ENCODE results near the gene TSPAN18. TPM values are rescaled to one million over a fixed set of nuclear protein-coding genes. Genes with fewer than 3 reads are reported as not detected.

Gene TSPAN18
- total and polyA plus RNA-seq, 8 donors: 2.1 to 60.3 (median 11.0) TPM

DNA sequence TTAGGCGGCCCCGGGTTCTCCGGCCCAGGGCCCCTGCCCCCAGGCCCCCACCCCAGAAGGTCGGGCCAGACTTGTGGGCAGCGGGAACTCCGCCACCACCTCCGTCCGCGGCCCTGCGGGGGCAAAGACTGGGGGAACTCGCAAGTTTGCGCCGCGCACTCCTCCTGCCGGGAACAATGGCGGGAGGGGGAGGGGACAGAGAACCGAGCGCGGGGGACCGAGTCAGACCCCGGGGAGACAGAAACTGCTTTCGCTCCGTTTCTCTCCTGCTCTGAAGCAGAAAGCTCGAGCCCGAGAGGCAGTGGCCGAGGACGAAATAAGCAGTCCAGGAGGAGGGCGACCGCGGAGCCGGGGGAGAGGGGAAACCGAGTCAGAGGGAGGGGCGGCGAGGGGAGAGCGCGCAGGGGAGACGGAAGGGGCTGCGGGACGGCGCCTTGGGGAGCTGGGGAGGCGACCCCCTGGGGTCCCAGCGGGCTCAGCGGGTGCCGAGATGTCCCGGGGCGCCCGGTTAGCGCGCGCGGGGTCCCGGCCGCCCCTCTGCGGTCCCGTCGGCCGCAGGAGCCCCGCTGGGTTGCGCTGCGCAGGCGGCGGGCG is 223.4 kb downstream of the TSPAN18 start:
- Histone ChIP-seq H3K4me1 (peaks cover 9 to 70% (median 44%) of the 10 kb centered on the region in 4 donors), H3K4me3 (peak overlapping the region; percentile 70 to 89 (median 82)), H3K36me3 (peaks cover 0 to 13% (median 4%) of the 10 kb centered on the region in 4 donors), H3K27ac (peak overlapping the region; percentile 73 to 89 (median 88)), H3K27me3 (no peaks in the 10 kb centered on the region), H3K9me3 (no peaks in the 10 kb centered on the region)
- intact Hi-C loops (cut with DNase I; ENCODE audit: low total_unique reads): no loop called here
- TF ChIP-seq POLR2A (IDR thresholded peaks at IDR 0.05) (no peak), EP300 (IDR thresholded peaks at IDR 0.05) (no peak), POLR2AphosphoS5 (IDR thresholded peaks at IDR 0.05) (no peak)
- TF ChIP-seq, protein P1, sequence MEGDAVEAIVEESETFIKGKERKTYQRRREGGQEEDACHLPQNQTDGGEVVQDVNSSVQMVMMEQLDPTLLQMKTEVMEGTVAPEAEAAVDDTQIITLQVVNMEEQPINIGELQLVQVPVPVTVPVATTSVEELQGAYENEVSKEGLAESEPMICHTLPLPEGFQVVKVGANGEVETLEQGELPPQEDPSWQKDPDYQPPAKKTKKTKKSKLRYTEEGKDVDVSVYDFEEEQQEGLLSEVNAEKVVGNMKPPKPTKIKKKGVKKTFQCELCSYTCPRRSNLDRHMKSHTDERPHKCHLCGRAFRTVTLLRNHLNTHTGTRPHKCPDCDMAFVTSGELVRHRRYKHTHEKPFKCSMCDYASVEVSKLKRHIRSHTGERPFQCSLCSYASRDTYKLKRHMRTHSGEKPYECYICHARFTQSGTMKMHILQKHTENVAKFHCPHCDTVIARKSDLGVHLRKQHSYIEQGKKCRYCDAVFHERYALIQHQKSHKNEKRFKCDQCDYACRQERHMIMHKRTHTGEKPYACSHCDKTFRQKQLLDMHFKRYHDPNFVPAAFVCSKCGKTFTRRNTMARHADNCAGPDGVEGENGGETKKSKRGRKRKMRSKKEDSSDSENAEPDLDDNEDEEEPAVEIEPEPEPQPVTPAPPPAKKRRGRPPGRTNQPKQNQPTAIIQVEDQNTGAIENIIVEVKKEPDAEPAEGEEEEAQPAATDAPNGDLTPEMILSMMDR (IDR thresholded peaks at IDR 0.05): peak in 1 of 7 experiments; percentile 0
- peak; percentile 38 to 78 for DNase-seq
- 0 to 2% (median 1%) methylated on average over 27 to 63 of the region's 63 CpGs for WGBS, 5 donors

DNA sequence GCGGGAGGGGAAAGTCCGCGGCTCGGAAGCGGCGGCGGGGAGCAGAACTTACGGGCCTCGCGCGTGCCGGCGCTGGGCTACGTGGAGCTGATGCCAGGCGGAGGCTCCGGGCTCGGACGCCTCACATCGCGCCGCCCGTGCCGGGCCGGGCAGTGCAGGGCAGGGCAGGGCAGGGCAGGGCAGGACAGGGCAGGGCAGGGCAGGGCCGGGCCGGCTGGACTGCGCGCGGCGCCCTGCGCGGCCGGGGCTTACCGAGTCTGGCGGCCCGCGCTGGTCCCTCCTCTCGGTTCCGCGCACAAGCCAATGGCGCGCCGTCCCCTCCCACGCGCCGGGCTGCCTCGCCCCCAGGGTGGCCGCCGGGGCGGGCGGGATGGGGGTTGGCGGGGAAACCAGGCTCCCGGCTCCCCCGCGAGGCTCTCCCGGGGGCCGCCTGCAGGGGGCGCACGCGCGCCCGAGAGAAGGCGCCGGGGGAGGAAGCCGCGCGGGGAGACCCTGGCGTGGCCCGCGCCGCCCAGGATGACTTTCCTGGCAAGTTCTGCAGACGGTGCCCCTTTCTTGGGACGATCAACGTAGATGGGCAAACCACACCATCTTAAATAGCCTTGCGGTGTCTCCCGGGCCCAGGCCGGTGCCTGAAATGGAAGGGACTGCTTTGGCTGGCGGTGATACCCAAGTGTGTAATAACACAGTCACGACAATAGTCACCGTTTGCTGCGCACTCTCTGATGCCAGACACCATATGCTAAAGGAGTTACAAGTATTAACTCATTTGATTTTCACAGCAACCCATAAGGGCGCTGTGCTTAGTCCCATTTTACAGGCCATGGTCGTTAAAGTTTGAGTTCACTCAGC is 224.1 kb downstream of the TSPAN18 start, which contains the start of gene TP53I11:
Gene TP53I11, minus strand, starts transcription at position 259 of the 852 bp plus-strand sequence. CDS start 12,548 bp downstream, outside the sequence.
- peak; percentile 83 to 93 for DNase-seq
- no peaks in the 10 kb centered on the region for H3K9me3 ChIP-seq
- peak within 1 kb of the TSS; percentile 73 to 89 (median 88) for H3K27ac ChIP-seq
- H3K36me3 ChIP-seq: peaks cover 0 to 11% (median 3%) of the 10 kb centered on the region in 4 donors
- intact Hi-C loops (cut with DNase I; ENCODE audit: low total_unique reads): no loop called here
- peak within 1 kb of the TSS; percentile 70 to 89 (median 82) for H3K4me3 ChIP-seq
- WGBS, 5 donors: 8 to 34% (median 13%) methylated on average over 17 to 83 of the region's 83 CpGs
- H3K4me1 ChIP-seq: peaks cover 10 to 73% (median 44%) of the 10 kb centered on the region in 4 donors
- no peaks in the 10 kb centered on the region for H3K27me3 ChIP-seq
- TF ChIP-seq POLR2AphosphoS5 (IDR thresholded peaks at IDR 0.05) (peak in 2 of 3 donors; percentile 58 to 84), EP300 (IDR thresholded peaks at IDR 0.05) (no peak), POLR2A (IDR thresholded peaks at IDR 0.05) (no peak)
- TF ChIP-seq, protein P1 (IDR thresholded peaks at IDR 0.05): peak in 4 of 7 experiments; percentile 11 to 79 (median 56)

DNA sequence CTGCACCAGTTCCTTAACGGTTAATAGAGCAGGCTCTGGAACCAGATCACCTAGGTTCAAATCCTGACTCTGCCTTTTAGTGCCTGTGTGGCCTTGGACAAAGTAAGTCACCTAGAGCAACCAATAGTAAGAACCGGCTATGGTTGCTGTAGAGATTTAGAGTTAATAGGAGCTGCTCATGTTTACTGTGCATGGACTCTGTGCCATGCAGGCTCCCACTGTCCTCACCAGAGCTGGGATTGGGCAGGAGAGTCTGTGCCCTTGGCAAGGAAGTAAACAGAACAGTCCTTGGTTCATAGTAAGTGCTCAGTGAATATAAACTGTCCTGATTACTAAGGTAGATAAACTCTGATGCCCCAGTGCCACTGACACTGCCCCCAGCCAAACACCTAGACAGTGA is 225.3 kb downstream of the TSPAN18 start:
- Histone ChIP-seq H3K4me1 (peaks cover 17 to 81% (median 48%) of the 10 kb centered on the region in 4 donors), H3K27me3 (no peaks in the 10 kb centered on the region), H3K4me3 (no peak overlapping the region), H3K27ac (peak overlapping the region in 3 of 5 donors; percentile 12 to 86 (median 14)), H3K36me3 (no peaks in the 10 kb centered on the region), H3K9me3 (no peaks in the 10 kb centered on the region)
- TF ChIP-seq, protein P1 (IDR thresholded peaks at IDR 0.05): no peak
- TF ChIP-seq POLR2A (IDR thresholded peaks at IDR 0.05) (no peak), EP300 (IDR thresholded peaks at IDR 0.05) (no peak), POLR2AphosphoS5 (IDR thresholded peaks at IDR 0.05) (no peak)
- DNase-seq: no peak
- WGBS, 5 donors: 38 to 63% (median 53%) methylated on average over 2 of the region's 2 CpGs
- intact Hi-C loops (cut with DNase I; ENCODE audit: low total_unique reads): no loop called here

DNA sequence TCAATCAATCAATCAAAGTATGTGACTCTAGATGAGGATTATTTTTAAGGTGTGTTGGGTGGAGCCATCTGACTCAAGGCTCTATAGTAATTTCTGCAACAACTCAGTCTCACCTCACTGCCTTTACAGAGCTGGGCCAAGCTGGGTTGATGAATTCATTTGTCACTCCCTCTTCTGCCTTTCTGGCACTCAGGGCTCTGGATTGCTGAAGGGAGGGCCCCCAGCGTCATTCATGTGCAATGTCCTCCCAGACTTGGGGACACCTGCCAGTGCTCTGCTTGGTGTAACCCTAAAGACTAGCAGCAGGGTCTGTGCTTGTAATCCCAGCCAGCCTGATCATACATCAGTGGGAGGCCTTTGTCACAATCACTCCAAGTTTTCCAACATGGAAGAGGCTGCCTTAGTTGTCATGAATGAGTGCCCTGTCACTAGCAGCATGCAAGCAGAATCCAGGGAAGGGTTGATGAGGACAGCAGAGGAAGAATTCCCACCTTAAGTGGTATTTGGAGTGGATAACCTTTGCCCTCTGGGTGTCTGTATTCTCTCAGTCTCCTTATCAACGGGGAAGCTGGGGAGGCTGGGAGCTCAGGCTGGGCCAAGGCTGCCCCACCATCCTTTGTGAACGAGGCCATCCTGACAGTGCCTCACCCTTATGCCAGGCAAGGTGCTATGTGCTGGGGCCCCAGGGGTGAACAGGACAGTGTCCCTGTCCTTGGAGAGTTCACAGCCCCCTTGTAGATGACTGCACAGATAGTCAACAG is 225.9 kb downstream of the TSPAN18 start:
- WGBS, 5 donors: 48 to 73% (median 63%) methylated on average over 3 of the region's 3 CpGs
- Histone ChIP-seq H3K36me3 (no peaks in the 10 kb centered on the region), H3K4me3 (no peak overlapping the region), H3K4me1 (peaks cover 23 to 84% (median 50%) of the 10 kb centered on the region in 4 donors), H3K27me3 (no peaks in the 10 kb centered on the region), H3K27ac (peak overlapping the region in 2 of 5 donors; percentile 12 to 86), H3K9me3 (no peaks in the 10 kb centered on the region)
- DNase-seq: no peak
- intact Hi-C loops (cut with DNase I; ENCODE audit: low total_unique reads): no loop called here
- TF ChIP-seq EP300 (IDR thresholded peaks at IDR 0.05) (no peak), POLR2A (IDR thresholded peaks at IDR 0.05) (no peak), POLR2AphosphoS5 (IDR thresholded peaks at IDR 0.05) (no peak)
- TF ChIP-seq, protein P1 (IDR thresholded peaks at IDR 0.05): no peak

Measured in stomach (tissue), 9 donors.